AG09309 (cell line): Measurements from ENCODE around the gene GSTM4.

ENCODE experiments used
- DNase-seq: peaks from one replicate; pipeline ENCODE4 v3.0.0-alpha.2; 2010; ENCODE audit warnings: low read depth
- H3K4me3 ChIP-seq: 2 replicates; pipeline ENCODE4 v1.5.1; 2011; ENCODE audit warnings: mild to moderate bottlenecking, low read depth, low read length, moderate library complexity; ENCODE audit not compliant: control insufficient read depth
- TF ChIP-seq, protein P1 (sequence below): IDR thresholded peaks from 2 replicates; pipeline ENCODE4 v1.5.1; 2011; ENCODE audit warnings: mild to moderate bottlenecking, low read depth, low read length, inconsistent platforms; ENCODE audit not compliant: insufficient read depth, control insufficient read depth; ENCODE audit errors: missing control alignments

GSTM4 gene

DNA sequence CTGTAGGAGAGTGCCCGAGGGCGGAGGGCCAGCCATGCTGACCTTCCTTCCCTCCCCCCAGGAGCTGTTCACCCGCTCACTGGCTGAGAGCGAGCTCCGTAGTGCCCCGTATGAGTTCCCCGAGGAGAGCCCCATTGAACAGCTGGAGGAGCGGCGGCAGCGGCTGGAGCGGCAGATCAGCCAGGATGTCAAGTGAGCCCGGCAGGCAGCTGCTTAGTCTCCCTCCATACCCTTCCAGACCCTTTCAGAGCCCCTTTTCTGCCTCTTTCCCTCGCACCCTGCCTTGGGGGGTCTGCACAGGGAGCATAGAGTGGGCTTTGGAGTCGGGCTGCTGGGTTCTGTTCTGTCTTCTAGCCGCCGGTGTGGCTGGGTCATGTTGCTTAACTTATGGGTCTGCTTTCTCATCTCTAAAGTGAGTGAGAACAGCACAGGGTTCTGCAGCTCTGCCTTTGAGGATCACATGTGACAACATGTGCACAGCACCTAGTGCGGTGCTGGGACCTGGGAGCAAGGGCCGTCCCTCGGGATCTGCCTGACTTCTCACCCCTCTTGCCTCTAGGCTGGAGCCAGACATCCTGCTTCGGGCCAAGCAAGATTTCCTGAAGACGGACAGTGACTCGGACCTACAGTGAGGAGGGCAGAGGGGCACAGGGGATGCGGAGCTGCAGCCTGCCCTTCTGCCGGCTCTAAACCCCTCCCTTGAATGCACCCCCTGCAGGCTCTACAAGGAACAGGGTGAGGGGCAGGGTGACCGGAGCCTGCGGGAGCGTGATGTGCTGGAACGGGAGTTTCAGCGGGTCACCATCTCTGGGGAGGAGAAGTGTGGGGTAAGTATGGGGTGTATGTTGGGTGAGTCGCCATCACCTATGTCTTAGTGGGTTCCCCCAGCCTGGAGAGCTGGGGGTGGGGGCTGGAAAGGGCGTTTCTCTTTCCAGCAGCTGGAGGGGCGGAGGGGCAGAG lies 30.0 kb upstream of the GSTM4 start:
- no peak for DNase-seq
- TF ChIP-seq, protein P1, sequence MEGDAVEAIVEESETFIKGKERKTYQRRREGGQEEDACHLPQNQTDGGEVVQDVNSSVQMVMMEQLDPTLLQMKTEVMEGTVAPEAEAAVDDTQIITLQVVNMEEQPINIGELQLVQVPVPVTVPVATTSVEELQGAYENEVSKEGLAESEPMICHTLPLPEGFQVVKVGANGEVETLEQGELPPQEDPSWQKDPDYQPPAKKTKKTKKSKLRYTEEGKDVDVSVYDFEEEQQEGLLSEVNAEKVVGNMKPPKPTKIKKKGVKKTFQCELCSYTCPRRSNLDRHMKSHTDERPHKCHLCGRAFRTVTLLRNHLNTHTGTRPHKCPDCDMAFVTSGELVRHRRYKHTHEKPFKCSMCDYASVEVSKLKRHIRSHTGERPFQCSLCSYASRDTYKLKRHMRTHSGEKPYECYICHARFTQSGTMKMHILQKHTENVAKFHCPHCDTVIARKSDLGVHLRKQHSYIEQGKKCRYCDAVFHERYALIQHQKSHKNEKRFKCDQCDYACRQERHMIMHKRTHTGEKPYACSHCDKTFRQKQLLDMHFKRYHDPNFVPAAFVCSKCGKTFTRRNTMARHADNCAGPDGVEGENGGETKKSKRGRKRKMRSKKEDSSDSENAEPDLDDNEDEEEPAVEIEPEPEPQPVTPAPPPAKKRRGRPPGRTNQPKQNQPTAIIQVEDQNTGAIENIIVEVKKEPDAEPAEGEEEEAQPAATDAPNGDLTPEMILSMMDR, result no peak
- H3K4me3 ChIP-seq, result no peak overlapping the region

DNA sequence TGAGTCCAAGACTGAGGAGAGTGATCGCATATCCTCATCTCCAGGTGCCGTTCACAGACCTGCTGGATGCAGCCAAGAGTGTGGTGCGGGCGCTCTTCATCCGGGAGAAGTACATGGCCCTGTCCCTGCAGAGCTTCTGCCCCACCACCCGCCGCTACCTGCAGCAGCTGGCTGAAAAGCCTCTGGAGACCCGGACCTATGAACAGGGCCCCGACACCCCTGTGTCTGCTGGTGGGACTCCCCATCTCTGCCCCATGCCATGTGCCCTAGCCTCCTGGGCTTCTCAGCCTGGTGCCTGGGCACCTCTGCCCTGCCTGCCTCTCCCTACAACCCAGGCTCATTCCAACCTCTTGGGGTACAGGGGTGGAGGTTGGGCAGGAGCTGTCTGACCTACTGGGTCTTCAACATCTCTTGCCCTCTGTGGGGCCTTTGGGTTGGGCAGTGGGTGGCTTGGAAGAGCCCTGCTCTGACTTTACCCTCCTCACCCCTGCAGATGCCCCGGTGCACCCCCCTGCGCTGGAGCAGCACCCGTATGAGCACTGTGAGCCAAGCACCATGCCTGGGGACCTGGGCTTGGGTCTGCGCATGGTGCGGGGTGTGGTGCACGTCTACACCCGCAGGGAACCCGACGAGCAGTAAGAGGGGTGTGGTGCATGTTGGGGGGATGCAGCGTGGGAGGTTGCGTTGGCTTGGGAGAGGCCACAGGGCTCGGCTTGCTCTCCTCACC lies 29.1 kb upstream of the GSTM4 start:
- H3K4me3 ChIP-seq, result no peak overlapping the region
- no peak for DNase-seq

DNA sequence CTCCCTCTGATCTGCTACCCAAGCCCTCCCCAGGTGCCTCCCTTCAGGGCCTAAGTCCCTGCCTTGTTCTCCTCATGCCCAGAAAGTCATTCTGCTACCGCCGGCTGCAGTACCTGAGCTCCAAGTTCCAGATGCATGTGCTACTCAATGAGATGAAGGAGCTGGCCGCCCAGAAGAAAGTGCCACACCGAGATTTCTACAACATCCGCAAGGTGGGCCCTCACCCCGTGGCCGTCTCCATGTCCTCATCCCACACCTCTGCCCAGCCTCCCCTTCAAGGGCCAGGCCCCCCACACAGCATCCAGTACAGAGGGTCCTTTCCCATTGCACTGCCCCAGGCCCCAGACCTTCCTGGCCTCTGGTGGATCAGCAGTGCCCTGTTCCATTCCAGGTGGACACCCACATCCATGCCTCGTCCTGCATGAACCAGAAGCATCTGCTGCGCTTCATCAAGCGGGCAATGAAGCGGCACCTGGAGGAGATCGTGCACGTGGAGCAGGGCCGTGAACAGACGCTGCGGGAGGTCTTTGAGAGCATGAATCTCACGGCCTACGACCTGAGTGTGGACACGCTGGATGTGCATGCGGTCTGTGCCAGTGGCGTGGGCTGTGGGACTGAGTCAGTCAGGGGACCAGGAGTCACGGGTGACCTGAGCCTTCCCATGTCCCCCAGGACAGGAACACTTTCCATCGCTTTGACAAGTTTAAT lies 28.1 kb upstream of the GSTM4 start:
- H3K4me3 ChIP-seq, result no peak overlapping the region
- TF ChIP-seq, protein P1, result no peak
- DNase-seq, result no peak

More for the DNA sequence above, 29.1 kb upstream of the GSTM4 start:
- TF ChIP-seq, protein P1, result no peak

DNA sequence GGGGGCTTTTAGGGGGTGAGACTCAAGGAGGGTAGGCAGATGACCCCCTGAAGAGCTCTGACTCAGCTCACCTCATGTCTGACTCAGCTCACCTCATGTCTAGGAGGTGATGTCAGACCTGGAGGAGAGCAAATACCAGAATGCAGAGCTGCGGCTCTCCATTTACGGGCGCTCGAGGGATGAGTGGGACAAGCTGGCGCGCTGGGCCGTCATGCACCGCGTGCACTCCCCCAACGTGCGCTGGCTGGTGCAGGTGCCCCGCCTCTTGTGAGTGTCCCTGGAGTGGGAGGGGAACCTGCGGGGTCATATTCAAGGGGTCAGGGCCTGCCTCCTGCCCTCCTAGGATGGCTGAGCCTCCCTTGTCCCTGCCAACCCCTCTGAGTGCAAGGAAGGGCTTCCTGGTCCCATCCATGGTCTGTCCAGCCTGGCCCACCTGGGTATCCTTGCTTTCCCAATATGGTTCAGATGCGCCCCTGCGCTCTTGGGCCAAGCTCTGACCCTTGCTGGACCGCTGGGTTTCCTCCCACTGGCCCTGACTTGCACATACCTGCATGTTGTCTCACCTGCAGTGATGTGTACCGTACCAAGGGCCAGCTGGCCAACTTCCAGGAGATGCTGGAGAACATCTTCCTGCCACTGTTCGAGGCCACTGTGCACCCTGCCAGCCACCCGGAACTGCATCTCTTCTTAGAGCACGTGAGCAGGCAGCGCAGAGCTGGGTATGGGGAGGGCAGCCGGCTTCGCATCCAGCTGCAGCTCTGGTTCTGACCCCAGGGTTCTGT lies 27.2 kb upstream of the GSTM4 start:
- no peak for DNase-seq
- TF ChIP-seq, protein P1, result no peak

DNA sequence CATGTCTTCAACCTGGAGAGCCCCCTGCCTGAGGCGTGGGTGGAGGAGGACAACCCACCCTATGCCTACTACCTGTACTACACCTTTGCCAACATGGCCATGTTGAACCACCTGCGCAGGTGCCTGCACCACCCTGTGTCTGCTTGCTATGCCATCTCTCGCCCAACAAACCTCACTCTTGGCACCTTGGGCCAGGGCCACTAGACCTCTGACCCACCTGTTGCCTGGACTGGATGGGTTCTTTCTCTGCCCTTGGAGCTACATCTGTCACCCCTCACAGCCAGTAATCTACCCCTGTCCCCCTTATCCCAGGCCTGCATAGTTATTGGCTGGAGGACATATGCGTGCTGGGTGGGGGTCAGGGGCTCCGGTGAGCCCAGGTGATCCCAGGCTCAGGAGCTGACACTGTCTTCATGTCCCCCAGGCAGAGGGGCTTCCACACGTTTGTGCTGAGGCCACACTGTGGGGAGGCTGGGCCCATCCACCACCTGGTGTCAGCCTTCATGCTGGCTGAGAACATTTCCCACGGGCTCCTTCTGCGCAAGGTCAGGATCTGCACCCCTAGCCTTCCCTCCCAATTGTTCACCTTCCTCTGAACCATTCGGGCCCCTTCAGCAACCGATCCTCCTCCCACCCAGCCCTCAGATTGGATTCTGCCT lies 26.4 kb upstream of the GSTM4 start:
- DNase-seq, result no peak
- TF ChIP-seq, protein P1, result no peak
- no peak overlapping the region for H3K4me3 ChIP-seq

More for the DNA sequence above, 27.2 kb upstream of the GSTM4 start:
- no peak overlapping the region for H3K4me3 ChIP-seq
